SK-N-SH treated with all-trans-retinoic acid at 6 μM for 48 hours (cell line): ENCODE measurements around the gene FLYWCH2.
A peak's percentile ranks its signal among the peaks of the same experiment; 100 is the strongest.

ENCODE experiments used
- ATAC-seq: fragments of 200-7000 bp; cut with Tn5 transposase; 3 replicates; pipeline ENCODE4 v1.9.1; 2020; ENCODE audit warnings: mild to moderate bottlenecking, moderate library complexity
- ARNTL ChIP-seq: fragments of 450-650 bp; formaldehyde crosslinking; IDR thresholded peaks from 2 replicates; pipeline ENCODE4 v1.5.0; 2020; ENCODE audit warnings: low read depth, mild to moderate bottlenecking, moderate library complexity, borderline replicate concordance
- BACH2 ChIP-seq: fragments of 250-450 bp; sonication (Bioruptor Pico); IDR thresholded peaks from 2 replicates; pipeline ENCODE4 v1.9.0; 2021; ENCODE audit warnings: mild to moderate bottlenecking, borderline replicate concordance
- CSDC2 ChIP-seq: fragments of 250-450 bp; sonication (Bioruptor Pico); IDR thresholded peaks from 2 replicates; pipeline ENCODE4 v1.5.0; 2020; ENCODE audit warnings: mild to moderate bottlenecking, moderate library complexity
- ESRRG ChIP-seq: fragments of 250-450 bp; sonication (Bioruptor Pico); IDR thresholded peaks from 2 replicates; pipeline ENCODE4 v1.6.1; 2021; ENCODE audit warnings: mild to moderate bottlenecking
- ISL1 ChIP-seq: fragments of 250-450 bp; sonication (Bioruptor Pico); IDR thresholded peaks from 2 replicates; pipeline ENCODE4 v2.1.2; 2022; ENCODE audit warnings: mild to moderate bottlenecking, moderate library complexity
- OSR1 ChIP-seq: fragments of 250-450 bp; sonication (Bioruptor Pico); IDR thresholded peaks from 2 replicates; pipeline ENCODE4 v1.8.0; 2022; ENCODE audit warnings: moderate library complexity, mild to moderate bottlenecking, inconsistent platforms
- POU6F1 ChIP-seq: fragments of 250-450 bp; sonication (Bioruptor Pico); IDR thresholded peaks from 2 replicates; pipeline ENCODE4 v1.8.0; 2021; ENCODE audit warnings: low read depth, mild to moderate bottlenecking, moderate library complexity, borderline replicate concordance
- PPARA ChIP-seq: fragments of 250-450 bp; sonication (Bioruptor Pico); IDR thresholded peaks from 2 replicates; pipeline ENCODE4 v1.5.0; 2020; ENCODE audit warnings: mild to moderate bottlenecking, borderline replicate concordance
- SNAI2 ChIP-seq: fragments of 250-450 bp; sonication (Bioruptor Pico); IDR thresholded peaks from 2 replicates; pipeline ENCODE4 v1.5.0; 2020; ENCODE audit warnings: mild to moderate bottlenecking, moderate library complexity
- TCF4 ChIP-seq: fragments of 250-450 bp; sonication (Bioruptor Pico); IDR thresholded peaks from 2 replicates; pipeline ENCODE4 v1.8.0; 2021; ENCODE audit warnings: mild to moderate bottlenecking, moderate library complexity, borderline replicate concordance
- TOX ChIP-seq: fragments of 250-450 bp; sonication (Bioruptor Pico); IDR thresholded peaks from 2 replicates; pipeline ENCODE4 v1.8.0; 2021; ENCODE audit warnings: mild to moderate bottlenecking, moderate library complexity, borderline replicate concordance
- TSHZ2 ChIP-seq: fragments of 250-450 bp; sonication (Bioruptor Pico); IDR thresholded peaks from 2 replicates; pipeline ENCODE4 v1.5.0; 2020; ENCODE audit warnings: mild to moderate bottlenecking, moderate library complexity
- ZC3H10 ChIP-seq: fragments of 250-450 bp; sonication (Bioruptor Pico); IDR thresholded peaks from 2 replicates; pipeline ENCODE4 v1.5.1; 2021; ENCODE audit warnings: mild to moderate bottlenecking, moderate library complexity
- ZFP3 ChIP-seq: fragments of 250-450 bp; sonication (Bioruptor Pico); IDR thresholded peaks from 2 replicates; pipeline ENCODE4 v1.5.0; 2020; ENCODE audit warnings: mild to moderate bottlenecking, moderate library complexity
- ZFP30 ChIP-seq: fragments of 450-650 bp; formaldehyde crosslinking; IDR thresholded peaks from 2 replicates; pipeline ENCODE4 v1.5.0; 2022; ENCODE audit warnings: mild to moderate bottlenecking, moderate library complexity
- ZNF70 ChIP-seq: fragments of 450-650 bp; formaldehyde crosslinking; IDR thresholded peaks from 2 replicates; pipeline ENCODE4 v1.5.0; 2020; ENCODE audit warnings: mild to moderate bottlenecking, moderate library complexity
- ZNF8 ChIP-seq: fragments of 450-650 bp; formaldehyde crosslinking; IDR thresholded peaks from 2 replicates; pipeline ENCODE4 v1.5.0; 2020; ENCODE audit warnings: mild to moderate bottlenecking, moderate library complexity
- TF ChIP-seq, protein P1 (sequence below): fragments of 250-450 bp; sonication (Bioruptor Pico); IDR thresholded peaks from 2 replicates; pipeline ENCODE4 v1.8.0; 2020; ENCODE audit warnings: mild to moderate bottlenecking, moderate library complexity, borderline replicate concordance
- TF ChIP-seq, protein P2 (sequence below): fragments of 250-450 bp; sonication (Bioruptor Pico); IDR thresholded peaks from 2 replicates; pipeline ENCODE4 v1.5.1; 2020; ENCODE audit warnings: low read depth, mild to moderate bottlenecking, moderate library complexity

The FLYWCH2 gene

GRCh38 chr16:2836646-2837508 is 46.1 kb upstream of the FLYWCH2 start:
- TF ChIP-seq POU6F1: no peak
- no peak for TF ChIP-seq ZFP3
- TF ChIP-seq OSR1 (CRISPR knock-in tag): no peak
- TF ChIP-seq ZNF8 (CRISPR knock-in tag): no peak
- no peak for TF ChIP-seq TOX (CRISPR knock-in tag)
- no peak for TF ChIP-seq BACH2 (CRISPR knock-in tag)
- TF ChIP-seq ESRRG (CRISPR knock-in tag): no peak
- no peak for TF ChIP-seq CSDC2 (CRISPR knock-in tag)
- TF ChIP-seq ISL1 (CRISPR knock-in tag): no peak
- TF ChIP-seq TSHZ2 (CRISPR knock-in tag): no peak
- TF ChIP-seq, all 23 proteins: peak for 0
- ATAC-seq: no peak

- TF ChIP-seq, protein P1, sequence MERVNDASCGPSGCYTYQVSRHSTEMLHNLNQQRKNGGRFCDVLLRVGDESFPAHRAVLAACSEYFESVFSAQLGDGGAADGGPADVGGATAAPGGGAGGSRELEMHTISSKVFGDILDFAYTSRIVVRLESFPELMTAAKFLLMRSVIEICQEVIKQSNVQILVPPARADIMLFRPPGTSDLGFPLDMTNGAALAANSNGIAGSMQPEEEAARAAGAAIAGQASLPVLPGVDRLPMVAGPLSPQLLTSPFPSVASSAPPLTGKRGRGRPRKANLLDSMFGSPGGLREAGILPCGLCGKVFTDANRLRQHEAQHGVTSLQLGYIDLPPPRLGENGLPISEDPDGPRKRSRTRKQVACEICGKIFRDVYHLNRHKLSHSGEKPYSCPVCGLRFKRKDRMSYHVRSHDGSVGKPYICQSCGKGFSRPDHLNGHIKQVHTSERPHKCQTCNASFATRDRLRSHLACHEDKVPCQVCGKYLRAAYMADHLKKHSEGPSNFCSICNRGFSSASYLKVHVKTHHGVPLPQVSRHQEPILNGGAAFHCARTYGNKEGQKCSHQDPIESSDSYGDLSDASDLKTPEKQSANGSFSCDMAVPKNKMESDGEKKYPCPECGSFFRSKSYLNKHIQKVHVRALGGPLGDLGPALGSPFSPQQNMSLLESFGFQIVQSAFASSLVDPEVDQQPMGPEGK: peak; percentile 29; the same call in 1 of the 2 replicates
- no peak for TF ChIP-seq ZNF8 (CRISPR knock-in tag)
- TF ChIP-seq, protein P2, sequence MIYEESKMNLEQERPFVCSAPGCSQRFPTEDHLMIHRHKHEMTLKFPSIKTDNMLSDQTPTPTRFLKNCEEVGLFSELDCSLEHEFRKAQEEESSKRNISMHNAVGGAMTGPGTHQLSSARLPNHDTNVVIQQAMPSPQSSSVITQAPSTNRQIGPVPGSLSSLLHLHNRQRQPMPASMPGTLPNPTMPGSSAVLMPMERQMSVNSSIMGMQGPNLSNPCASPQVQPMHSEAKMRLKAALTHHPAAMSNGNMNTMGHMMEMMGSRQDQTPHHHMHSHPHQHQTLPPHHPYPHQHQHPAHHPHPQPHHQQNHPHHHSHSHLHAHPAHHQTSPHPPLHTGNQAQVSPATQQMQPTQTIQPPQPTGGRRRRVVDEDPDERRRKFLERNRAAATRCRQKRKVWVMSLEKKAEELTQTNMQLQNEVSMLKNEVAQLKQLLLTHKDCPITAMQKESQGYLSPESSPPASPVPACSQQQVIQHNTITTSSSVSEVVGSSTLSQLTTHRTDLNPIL (CRISPR knock-in tag): no peak
- peak; percentile 92 for ATAC-seq
Observed at GRCh38 chr16:2838928-2839327, 44.1 kb upstream of the FLYWCH2 start.

DNA sequence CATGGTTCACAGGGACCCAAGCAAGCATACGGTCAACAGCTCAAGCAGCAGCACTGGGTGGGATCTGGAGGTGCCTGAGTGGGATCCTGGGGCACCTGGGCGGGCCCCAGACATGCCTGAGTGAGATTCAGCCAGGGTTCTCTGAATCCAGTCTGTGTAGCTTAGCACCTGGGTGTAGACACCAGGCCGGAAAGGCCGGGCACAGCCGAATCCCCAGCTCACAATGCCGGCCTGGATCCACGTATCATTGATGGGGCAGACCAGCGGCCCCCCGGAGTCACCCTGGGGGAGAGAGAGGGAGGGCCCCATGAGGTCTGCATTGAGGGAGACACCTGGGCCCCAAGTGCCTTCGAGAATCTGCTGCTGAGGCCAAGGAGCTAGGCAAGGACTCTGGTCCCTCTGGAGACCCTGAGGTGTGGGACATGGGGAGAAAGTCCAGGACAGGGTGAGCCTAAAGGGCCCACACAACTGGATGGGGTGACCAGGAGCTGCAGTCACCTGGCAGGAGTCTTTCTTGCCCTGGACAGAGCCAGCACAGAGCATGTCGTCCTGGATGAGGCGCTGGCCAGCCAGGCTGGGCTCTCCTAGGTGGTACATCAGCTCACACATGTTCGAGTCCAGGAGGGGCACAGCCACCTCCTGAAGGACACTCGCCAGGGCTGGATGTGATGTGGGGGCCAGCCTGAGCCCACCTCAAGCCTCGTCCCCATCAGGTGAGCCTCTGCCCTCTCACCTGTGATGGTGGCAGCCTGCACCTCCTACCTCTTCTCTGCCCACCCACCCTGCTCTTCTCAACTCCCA is 43.2 kb upstream of the FLYWCH2 start:
- ATAC-seq: no peak
- TF ChIP-seq TSHZ2 (CRISPR knock-in tag) (no peak), OSR1 (CRISPR knock-in tag) (no peak), POU6F1 (no peak), ZNF70 (CRISPR knock-in tag) (no peak), ZFP30 (CRISPR knock-in tag) (no peak), ZFP3 (no peak), SNAI2 (no peak), TCF4 (no peak), ZC3H10 (no peak), ISL1 (CRISPR knock-in tag) (no peak), ARNTL (CRISPR knock-in tag) (no peak), TOX (CRISPR knock-in tag) (no peak), PPARA (no peak)
- TF ChIP-seq, protein P1: no peak
